Measurements from ENCODE around the gene EFNA1. TPM values are rescaled to one million over a fixed set of nuclear protein-coding genes. Genes with fewer than 3 reads are reported as not detected.
A peak's percentile ranks its signal among the peaks of the same experiment; 100 is the strongest.

Gene EFNA1
- total RNA-seq, 1 experiment from 2014 or later = 6.5 TPM

- TF ChIP-seq ZNF423 (CRISPR knock-in tag; IDR thresholded peaks at IDR 0.05) (no peak), E2F4 (CRISPR knock-in tag; IDR thresholded peaks at IDR 0.05; ENCODE audit: borderline replicate concordance, low read depth) (0 out of 2 replicates have a peak, but pooled peaks have one; percentile 35), CTCF (IDR thresholded peaks at IDR 0.05) (no peak), NFYB (CRISPR knock-in tag; conservative IDR thresholded peaks at IDR 0.05; ENCODE audit: low read depth) (no peak), SP1 (CRISPR knock-in tag; conservative IDR thresholded peaks at IDR 0.05) (0 out of 2 replicates have a peak, but pooled peaks have one; percentile 45), ESRRA (CRISPR knock-in tag; IDR thresholded peaks at IDR 0.05; ENCODE audit: borderline replicate concordance) (no peak), FOXJ3 (CRISPR knock-in tag; IDR thresholded peaks at IDR 0.05; ENCODE audit: borderline replicate concordance) (no peak), TEAD4 (CRISPR knock-in tag; IDR thresholded peaks at IDR 0.05) (no peak)
- TF ChIP-seq, protein P1, sequence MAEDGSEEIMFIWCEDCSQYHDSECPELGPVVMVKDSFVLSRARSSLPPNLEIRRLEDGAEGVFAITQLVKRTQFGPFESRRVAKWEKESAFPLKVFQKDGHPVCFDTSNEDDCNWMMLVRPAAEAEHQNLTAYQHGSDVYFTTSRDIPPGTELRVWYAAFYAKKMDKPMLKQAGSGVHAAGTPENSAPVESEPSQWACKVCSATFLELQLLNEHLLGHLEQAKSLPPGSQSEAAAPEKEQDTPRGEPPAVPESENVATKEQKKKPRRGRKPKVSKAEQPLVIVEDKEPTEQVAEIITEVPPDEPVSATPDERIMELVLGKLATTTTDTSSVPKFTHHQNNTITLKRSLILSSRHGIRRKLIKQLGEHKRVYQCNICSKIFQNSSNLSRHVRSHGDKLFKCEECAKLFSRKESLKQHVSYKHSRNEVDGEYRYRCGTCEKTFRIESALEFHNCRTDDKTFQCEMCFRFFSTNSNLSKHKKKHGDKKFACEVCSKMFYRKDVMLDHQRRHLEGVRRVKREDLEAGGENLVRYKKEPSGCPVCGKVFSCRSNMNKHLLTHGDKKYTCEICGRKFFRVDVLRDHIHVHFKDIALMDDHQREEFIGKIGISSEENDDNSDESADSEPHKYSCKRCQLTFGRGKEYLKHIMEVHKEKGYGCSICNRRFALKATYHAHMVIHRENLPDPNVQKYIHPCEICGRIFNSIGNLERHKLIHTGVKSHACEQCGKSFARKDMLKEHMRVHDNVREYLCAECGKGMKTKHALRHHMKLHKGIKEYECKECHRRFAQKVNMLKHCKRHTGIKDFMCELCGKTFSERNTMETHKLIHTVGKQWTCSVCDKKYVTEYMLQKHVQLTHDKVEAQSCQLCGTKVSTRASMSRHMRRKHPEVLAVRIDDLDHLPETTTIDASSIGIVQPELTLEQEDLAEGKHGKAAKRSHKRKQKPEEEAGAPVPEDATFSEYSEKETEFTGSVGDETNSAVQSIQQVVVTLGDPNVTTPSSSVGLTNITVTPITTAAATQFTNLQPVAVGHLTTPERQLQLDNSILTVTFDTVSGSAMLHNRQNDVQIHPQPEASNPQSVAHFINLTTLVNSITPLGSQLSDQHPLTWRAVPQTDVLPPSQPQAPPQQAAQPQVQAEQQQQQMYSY (CRISPR knock-in tag; IDR thresholded peaks at IDR 0.05) = no peak
Observed at GRCh38 chr1:155081472-155082300, 46.0 kb upstream of the EFNA1 start (continued).

DNA sequence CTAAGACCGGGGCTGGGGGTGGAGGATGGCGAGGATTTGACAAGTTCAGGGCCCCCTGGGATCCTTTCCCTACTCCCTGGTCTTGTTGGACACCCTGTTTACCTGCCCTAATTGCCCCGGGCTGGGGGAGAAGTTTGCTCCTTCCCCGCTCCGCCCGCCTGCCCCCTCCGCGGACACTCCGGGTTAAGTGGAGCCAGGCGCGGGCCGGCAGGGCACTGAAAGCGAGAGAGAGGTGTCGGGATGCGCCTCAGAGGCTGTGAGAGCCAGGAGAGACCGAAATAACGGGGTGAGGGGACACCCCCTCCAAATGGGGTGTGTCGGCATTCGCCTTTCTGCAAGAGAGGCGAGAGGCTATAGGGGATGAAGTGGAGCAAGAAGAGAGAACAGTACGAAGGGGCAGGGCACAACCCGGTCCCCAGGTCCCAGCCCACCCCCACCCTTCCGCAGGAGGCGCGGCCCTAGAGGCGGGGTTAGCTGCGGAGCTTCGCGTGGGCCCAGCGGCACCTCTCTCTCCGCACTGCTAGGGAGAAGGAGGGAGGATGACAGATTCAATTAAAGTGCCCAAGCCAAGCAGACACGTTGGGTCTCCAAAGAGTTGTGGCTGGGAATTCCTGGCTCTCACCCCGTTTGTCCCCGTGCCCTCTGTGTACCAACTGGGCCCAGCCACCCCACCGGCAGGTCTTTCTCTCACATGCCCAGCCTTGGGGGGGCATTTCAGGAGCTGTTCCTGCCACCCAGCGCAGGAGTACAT, 45.2 kb upstream of the EFNA1 start:
- Mint-ChIP-seq H3K4me3 (peak overlapping the region; percentile 63), H3K36me3 (no peaks in the 10 kb centered on the region), H3K9me3 (no peaks in the 10 kb centered on the region), H3K27ac (no peak overlapping the region), H3K27me3 (ENCODE audit: low read depth) (peaks cover 69% of the 10 kb centered on the region), H3K4me1 (peaks cover 39% of the 10 kb centered on the region)
- ChIA-PET CTCF (interaction anchor here (0.6 to 2.0 kb wide), 4 partner anchors 19 to 146 kb away, joined by 3 to 9 read pairs (median 4); partner anchors contain the start of genes EFNA4 and PMVK), POLR2A (interaction anchor here (0.6 kb wide), 1 partner anchor 86 kb away, joined by 6 read pairs; no protein-coding TSS in a partner anchor)
- TF ChIP-seq MAX (CRISPR knock-in tag; IDR thresholded peaks at IDR 0.05) (0 out of 2 replicates have a peak, but pooled peaks have one; percentile 2), RORB (CRISPR knock-in tag; IDR thresholded peaks at IDR 0.05) (no peak)
- DNase-seq (ENCODE audit: low spot score) = no peak
- no peak for ATAC-seq

DNA sequence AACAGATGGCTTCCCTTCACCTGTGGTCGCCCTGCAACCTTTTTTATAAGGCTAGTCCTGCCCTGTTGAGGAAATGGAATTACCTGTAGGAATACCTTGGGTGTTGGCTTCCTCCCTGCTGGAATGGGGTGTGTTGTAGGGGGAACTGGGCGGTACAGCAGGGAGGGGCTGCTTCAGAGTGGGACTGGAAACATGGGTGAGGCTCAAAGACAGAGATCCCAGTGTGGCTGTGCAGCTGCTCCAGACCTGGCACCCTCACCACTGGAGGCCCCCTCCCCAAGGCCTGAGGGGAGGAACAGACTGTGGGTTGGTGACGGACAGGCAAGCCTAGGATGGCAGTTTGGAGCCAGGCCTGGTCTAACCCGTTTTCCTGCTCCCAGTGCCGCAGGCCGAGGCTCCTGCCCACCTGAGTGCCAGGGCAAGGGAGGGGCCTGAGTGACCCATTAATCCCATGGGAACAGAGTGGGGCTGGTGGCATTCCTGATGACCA, 44.6 kb upstream of the EFNA1 start:
- Mint-ChIP-seq H3K9me3 (no peaks in the 10 kb centered on the region), H3K27me3 (ENCODE audit: low read depth) (peaks cover 63% of the 10 kb centered on the region), H3K27ac (no peak overlapping the region), H3K4me1 (peaks cover 42% of the 10 kb centered on the region), H3K36me3 (no peaks in the 10 kb centered on the region), H3K4me3 (peak overlapping the region; percentile 29; the same call in 1 of the 2 replicates)
- TF ChIP-seq NFE2L1 (CRISPR knock-in tag; IDR thresholded peaks at IDR 0.05) = 0 out of 2 replicates have a peak, but pooled peaks have one; percentile 18
- no peak for TF ChIP-seq CBFB (CRISPR knock-in tag; IDR thresholded peaks at IDR 0.05; ENCODE audit: low read depth)
- TF ChIP-seq FOXP1 (CRISPR knock-in tag; IDR thresholded peaks at IDR 0.05; ENCODE audit: borderline replicate concordance) = 0 out of 2 replicates have a peak, but pooled peaks have one; percentile 19
- TF ChIP-seq ELF4 (CRISPR knock-in tag; IDR thresholded peaks at IDR 0.05; ENCODE audit: low read depth) = no peak
- DNase-seq (ENCODE audit: low spot score) (no peak), ATAC-seq (no peak)
- ChIA-PET CTCF (interaction anchor here (0.6 to 2.0 kb wide), 3 partner anchors 21 to 147 kb away, joined by 3 to 9 read pairs (median 5); partner anchors contain the start of gene PMVK), POLR2A (interaction anchor here (0.6 kb wide), 1 partner anchor 86 kb away, joined by 6 read pairs; no protein-coding TSS in a partner anchor)

All from WTC11 (cell line).